ENCODE measurements around the gene KCNQ1. TPM values are rescaled to one million over a fixed set of nuclear protein-coding genes. Genes with fewer than 3 reads are reported as not detected.

KCNQ1 gene
- total RNA-seq, 1 experiment from 2014 or later: not detected

- Mint-ChIP-seq H3K27me3 (ENCODE audit: insufficient read depth, unreplicated experiment) (no peaks in the 10 kb centered on the region), H3K9me3 (ENCODE audit: unreplicated experiment) (no peaks in the 10 kb centered on the region), H3K4me1 (ENCODE audit: insufficient read depth, unreplicated experiment) (peaks cover 22% of the 10 kb centered on the region), H3K27ac (ENCODE audit: low read depth, unreplicated experiment) (no peak overlapping the region), H3K36me3 (ENCODE audit: insufficient read depth, unreplicated experiment) (no peaks in the 10 kb centered on the region), H3K4me3 (ENCODE audit: unreplicated experiment) (no peak overlapping the region)
- CTCF ChIA-PET: interaction anchor here (0.9 kb wide), 1 partner anchor 49 kb away, joined by 3 read pairs; no protein-coding TSS in a partner anchor
- POLR2A ChIA-PET: no interaction called here
- TF ChIP-seq CTCF (IDR thresholded peaks at IDR 0.05; ENCODE audit: unreplicated experiment): no peak
- no peak for DNase-seq (ENCODE audit: unreplicated experiment)
- no TSS peak for BruUV-seq (replicated peaks)
- intact Hi-C loops (cut with micrococcal nuclease): no loop called here
Observed at GRCh38 chr11:2843551-2843950, 398.7 kb downstream of the KCNQ1 start.

GRCh38 chr11:2844116-2844842 lies 399.5 kb downstream of the KCNQ1 start:
- H3K27me3 Mint-ChIP-seq (ENCODE audit: insufficient read depth, unreplicated experiment): no peaks in the 10 kb centered on the region
- POLR2A ChIA-PET: interaction anchor here (1.2 kb wide), 1 partner anchor 17 kb away, joined by 4 read pairs; no protein-coding TSS in a partner anchor
- no peak for DNase-seq (ENCODE audit: unreplicated experiment)

GRCh38 chr11:2844996-2845395 lies 400.2 kb downstream of the KCNQ1 start:
- ChIA-PET CTCF (no interaction called here), POLR2A (interaction anchor here (1.2 kb wide), 1 partner anchor 18 kb away, joined by 4 read pairs; no protein-coding TSS in a partner anchor)
- Mint-ChIP-seq H3K27me3 (ENCODE audit: insufficient read depth, unreplicated experiment) (no peaks in the 10 kb centered on the region), H3K4me1 (ENCODE audit: insufficient read depth, unreplicated experiment) (peaks cover 22% of the 10 kb centered on the region), H3K36me3 (ENCODE audit: insufficient read depth, unreplicated experiment) (peaks cover 7% of the 10 kb centered on the region), H3K9me3 (ENCODE audit: unreplicated experiment) (no peaks in the 10 kb centered on the region), H3K4me3 (ENCODE audit: unreplicated experiment) (no peak overlapping the region), H3K27ac (ENCODE audit: low read depth, unreplicated experiment) (no peak overlapping the region)
- DNase-seq (ENCODE audit: unreplicated experiment): no peak
- no TSS peak for BruUV-seq (replicated peaks)
- TF ChIP-seq CTCF (IDR thresholded peaks at IDR 0.05; ENCODE audit: unreplicated experiment): no peak
- intact Hi-C loops (cut with micrococcal nuclease): no loop called here

More at GRCh38 chr11:2844116-2844842, 399.5 kb downstream of the KCNQ1 start:
- intact Hi-C loops (cut with micrococcal nuclease): no loop called here
- Mint-ChIP-seq H3K9me3 (ENCODE audit: unreplicated experiment) (no peaks in the 10 kb centered on the region), H3K27ac (ENCODE audit: low read depth, unreplicated experiment) (no peak overlapping the region), H3K4me1 (ENCODE audit: insufficient read depth, unreplicated experiment) (peaks cover 22% of the 10 kb centered on the region), H3K4me3 (ENCODE audit: unreplicated experiment) (no peak overlapping the region), H3K36me3 (ENCODE audit: insufficient read depth, unreplicated experiment) (peaks cover 3% of the 10 kb centered on the region)
- TF ChIP-seq CTCF (IDR thresholded peaks at IDR 0.05; ENCODE audit: unreplicated experiment): no peak
- no TSS peak for BruUV-seq (replicated peaks)
- CTCF ChIA-PET: interaction anchor here (0.9 kb wide), 1 partner anchor 48 kb away, joined by 3 read pairs; no protein-coding TSS in a partner anchor

- H3K4me1 Mint-ChIP-seq (ENCODE audit: insufficient read depth, unreplicated experiment): peaks cover 17% of the 10 kb centered on the region
- H3K27ac Mint-ChIP-seq (ENCODE audit: low read depth, unreplicated experiment): no peak overlapping the region
- POLR2A ChIA-PET: no interaction called here
- CTCF ChIA-PET: no interaction called here
- peaks cover 7% of the 10 kb centered on the region for H3K36me3 Mint-ChIP-seq (ENCODE audit: insufficient read depth, unreplicated experiment)
- no peak for TF ChIP-seq CTCF (IDR thresholded peaks at IDR 0.05; ENCODE audit: unreplicated experiment)
- H3K27me3 Mint-ChIP-seq (ENCODE audit: insufficient read depth, unreplicated experiment): no peaks in the 10 kb centered on the region
- peak; percentile 33 for DNase-seq (ENCODE audit: unreplicated experiment)
- intact Hi-C loops (cut with micrococcal nuclease): no loop called here
- no TSS peak for BruUV-seq (replicated peaks)
- H3K4me3 Mint-ChIP-seq (ENCODE audit: unreplicated experiment): no peak overlapping the region
- H3K9me3 Mint-ChIP-seq (ENCODE audit: unreplicated experiment): no peaks in the 10 kb centered on the region
Observed at GRCh38 chr11:2846056-2846455, 401.2 kb downstream of the KCNQ1 start.

Data from MCF 10A (cell line).